ENCODE results near the gene CHAF1A.

Gene CHAF1A

GRCh38 chr19:4452230-4452990 is 50.0 kb downstream of the CHAF1A start:
- DNase-seq (ENCODE audit: low read depth, low spot score), result no peak
- no peak overlapping the region for H3K27ac ChIP-seq

DNA sequence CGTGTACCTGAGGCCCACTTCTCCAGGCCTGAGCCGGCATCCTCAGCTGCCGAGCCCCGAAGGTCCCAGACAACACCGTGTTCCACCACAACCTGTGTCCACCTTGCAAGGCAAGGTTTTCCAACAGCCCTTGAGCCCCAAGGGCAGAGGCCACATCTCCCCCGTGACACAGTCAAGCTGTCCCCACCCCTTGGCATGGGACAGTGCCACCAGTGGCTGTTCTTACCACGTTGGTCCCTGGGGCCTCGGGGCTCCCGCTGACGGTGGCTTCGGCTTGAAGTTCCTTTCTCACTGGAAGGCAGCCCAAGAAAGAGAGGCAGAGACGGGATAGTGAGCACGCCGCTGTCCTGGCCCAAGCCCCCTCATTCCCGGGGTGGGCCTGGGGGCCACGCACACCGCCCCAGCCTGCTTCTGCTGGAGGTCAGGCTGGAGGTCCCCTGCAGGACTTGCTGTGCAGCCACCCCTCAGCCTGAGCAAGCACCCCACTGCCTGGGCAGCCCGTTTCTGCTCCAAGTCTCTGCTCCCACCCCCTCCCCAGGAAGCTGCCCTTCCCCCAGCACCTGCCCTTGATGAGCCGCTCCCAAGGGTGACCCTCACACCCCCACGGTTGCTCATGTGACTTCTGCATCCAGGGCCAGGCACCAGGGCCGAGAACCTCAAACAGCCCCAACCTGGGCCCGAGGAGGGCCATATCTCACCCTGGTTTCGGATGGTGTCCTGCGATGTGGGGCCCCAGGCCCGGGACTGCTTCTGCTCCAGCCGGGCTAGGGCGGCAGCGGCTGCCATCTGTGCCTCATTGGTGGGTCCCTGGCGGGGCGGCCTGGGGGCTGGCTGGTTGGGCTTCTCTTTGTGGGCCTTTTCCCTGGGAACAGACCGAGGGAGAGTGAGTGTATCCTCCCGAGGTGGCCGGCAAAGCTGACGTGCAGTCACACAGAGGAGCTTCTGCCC is 51.1 kb downstream of the CHAF1A start:
- DNase-seq (ENCODE audit: low read depth, low spot score), result no peak
- no peak overlapping the region for H3K27ac ChIP-seq

DNA sequence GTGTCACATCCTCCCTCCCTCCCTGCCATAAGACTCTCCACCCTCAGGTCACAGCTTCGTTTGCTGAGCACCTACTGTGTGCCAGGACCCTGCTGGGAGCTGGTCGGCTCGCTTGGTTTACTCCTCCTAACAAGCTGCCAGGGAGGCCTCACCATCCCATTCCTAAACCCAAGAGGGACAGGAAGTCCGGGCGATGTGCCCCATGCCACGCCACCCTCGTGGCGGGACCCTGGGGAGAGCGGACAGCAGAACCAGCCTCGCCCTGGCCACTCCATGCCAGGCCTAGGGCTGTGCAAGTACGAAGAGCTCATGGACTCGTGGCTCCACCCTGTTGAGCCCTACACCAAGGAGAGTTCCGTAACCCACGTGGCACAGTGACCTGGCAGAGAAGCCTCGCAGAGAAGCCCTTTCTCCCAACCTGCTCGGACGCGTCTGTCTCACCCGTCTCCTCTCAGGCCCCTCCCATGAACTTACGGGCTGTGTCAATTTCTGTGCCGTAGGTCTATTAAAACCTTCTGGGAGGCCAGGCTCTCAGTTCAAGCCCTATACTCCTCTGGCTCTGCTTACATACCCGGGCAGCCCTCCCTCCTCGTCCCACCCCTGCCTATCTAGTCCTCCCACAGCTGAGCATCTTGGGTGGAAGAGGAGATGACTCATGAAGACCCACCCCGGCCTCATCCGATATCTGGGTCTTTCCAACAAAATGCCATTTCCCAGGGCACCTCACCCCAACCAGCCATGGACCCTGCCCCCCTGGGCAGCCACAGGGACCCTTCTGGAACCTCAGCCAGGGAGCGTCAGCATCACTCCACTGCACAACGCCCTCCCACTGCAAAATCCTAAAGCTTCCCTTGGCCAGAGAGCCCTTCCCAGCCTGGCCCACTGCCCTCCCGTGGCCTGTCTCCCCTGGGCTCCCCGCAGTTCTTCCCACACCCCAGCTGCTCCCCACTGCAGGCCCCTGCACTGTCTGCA is 52.6 kb downstream of the CHAF1A start:
- DNase-seq (ENCODE audit: low read depth, low spot score), result peak; percentile 68
- H3K27ac ChIP-seq, result peak overlapping the region; percentile 77

DNA sequence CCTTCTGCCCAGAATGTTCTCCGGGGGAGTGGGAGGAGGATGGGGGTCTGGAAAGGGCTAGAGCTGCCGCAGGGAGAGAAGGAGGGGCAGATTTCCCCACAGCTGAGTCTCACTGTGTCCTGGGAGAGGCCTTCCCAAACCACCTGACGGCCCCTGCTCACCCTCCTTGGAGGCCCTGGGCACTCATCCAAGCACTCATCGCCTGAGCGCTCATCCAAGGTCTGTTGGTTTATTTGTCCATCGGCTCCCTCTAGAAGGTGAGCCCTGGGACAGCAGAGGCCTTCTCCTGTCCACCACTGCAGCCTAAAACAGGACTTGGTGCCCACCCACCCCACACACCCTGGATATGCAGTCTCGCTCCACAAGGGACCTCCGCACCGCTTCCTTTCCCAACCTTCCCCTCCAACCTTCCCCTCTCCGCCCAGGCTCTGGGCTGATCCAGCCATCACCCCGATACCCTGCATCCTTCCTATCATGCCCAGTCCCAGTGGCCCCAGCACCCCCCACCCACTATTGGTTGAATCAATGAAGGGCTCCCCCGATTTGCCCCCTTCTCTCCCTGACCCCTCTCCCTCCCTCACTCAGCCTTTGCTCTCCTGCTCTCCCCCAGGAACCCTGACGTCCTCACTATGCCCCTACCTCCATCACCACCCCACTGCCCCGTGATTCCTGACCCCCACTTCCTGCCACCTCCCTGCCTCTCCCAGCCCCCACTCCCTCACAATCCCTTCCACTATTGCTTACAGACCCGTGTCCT is 53.5 kb downstream of the CHAF1A start:
- peak overlapping the region; percentile 77 for H3K27ac ChIP-seq
- DNase-seq (ENCODE audit: low read depth, low spot score), result no peak

DNA sequence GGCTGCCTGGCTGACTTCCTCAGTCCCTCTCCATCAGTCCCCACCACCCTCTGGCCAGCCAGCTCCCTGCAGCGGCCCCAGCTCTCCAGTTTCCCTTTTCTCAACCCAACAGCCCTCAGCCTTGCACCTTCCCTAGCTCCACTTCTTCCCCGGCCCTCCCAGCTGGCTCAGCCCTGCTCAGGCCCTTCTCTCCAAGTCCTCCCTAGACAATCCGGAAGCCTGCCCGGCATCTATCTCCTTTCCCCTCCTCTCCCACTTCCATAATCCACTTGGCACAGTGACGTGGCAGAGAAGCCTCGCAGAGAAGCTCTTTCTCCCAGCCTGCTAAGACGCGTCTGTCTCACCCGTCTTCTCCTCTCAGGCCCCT is 54.0 kb downstream of the CHAF1A start:
- DNase-seq (ENCODE audit: low read depth, low spot score), result no peak

DNA sequence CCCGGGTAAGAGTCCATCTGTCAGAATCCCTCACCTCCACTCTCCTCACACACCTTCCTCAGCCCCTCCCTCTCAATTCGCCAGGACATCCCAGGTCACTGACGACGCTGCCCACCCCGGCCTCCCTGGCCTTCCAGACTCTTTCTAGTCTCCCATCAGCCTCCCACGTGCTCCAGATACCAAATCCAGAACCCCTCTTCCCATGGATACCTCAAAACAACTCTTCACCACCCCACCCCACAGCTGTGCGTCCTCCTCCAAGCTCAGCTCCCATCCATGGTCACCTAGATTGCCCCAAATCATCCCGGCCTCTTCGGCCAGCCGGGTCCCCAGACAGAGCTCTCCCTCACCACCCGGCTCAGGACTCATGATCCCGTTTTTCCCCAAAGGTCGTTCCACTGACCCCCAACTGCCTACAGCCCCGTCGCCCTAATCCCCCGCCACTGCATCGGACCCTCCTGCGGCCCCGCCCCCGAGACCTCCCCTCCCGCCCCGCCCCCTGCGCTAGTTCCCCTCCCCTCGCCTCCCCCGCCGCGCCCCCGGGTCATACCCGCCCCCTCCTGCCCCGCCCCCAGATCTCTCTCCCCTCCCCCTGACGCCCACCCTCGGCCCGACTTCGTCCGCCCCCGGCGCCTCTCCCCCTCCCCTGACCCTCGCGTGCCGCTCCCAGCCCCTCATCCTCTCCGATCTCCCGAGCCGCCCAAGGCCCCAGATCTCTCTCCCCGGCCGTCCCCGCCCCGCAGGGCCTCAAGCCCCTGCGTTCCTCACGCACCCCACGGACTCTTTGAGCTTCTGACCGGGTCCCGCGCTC is 54.6 kb downstream of the CHAF1A start:
- peak overlapping the region; percentile 77 for H3K27ac ChIP-seq
- DNase-seq (ENCODE audit: low read depth, low spot score), result no peak

More for the DNA sequence above, 54.0 kb downstream of the CHAF1A start:
- H3K27ac ChIP-seq, result peak overlapping the region; percentile 77

DNA sequence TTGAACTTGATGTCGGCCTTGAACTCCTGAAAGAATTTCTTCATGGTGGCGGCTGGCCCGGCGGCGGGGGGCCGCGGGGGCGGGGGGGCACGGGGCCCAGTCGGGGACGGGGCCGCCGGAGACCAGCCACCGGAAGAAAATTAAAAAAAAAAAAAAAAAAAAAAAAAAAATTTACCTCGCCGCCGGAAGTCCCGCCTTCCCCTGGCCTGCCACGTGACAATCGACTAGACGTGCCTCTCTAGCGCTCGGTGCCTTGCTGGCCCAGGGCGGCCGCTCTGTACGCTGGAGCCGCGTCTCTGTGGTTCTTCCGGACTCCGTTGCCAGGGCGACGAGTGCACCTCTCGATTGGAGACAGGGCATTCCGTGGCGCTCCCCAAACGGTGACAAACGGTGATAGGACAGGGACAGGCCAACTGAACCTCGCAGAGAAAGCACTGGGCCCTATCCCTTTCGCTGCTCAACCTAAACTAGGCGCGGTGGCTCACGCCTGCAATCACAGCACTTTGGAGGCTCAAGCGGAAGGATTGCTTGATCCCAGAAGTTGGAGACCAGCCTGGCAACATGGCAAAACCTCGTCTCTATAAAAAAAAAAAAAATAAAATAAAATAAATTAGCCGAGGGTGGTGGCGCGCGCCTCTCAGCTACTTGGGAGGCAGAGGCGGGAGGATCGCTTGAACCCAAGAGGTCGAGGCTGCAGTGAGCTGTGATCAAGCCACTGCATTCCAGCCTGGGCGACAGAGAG is 55.4 kb downstream of the CHAF1A start, which contains the start of gene UBXN6:
Gene UBXN6, minus strand, starts transcription at position 141 of the 742 bp plus-strand sequence. Its CDS starts 97 bp downstream, at position 44.
- DNase-seq (ENCODE audit: low read depth, low spot score), result peak; percentile 98
- H3K27ac ChIP-seq, result peak within 1 kb of the TSS; percentile 77

- no peak for DNase-seq (ENCODE audit: low read depth, low spot score)
- no peak overlapping the region for H3K27ac ChIP-seq
These were observed 62.6 kb downstream of the CHAF1A start for GRCh38 chr19:4464815-4465581.

DNA sequence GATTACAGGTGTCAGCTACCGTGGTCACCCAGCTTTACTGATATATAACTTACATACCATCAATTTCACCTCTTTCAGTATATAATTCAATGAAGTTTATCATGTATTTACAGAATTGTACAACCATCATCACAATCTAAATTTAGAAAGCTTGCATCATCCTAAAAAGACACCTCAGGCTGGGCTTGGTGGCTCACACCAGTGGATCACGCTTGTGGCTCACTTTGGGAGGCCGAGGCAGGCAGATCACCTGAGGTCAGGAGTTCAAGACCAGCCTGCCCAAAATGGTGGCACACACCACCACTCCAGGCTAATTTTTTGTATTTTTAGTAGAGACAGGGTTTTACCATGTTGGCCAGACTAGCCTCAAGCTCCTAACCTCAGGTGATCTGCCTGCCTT is 65.4 kb downstream of the CHAF1A start:
- no peak for DNase-seq (ENCODE audit: low read depth, low spot score)
- H3K27ac ChIP-seq, result no peak overlapping the region

DNA sequence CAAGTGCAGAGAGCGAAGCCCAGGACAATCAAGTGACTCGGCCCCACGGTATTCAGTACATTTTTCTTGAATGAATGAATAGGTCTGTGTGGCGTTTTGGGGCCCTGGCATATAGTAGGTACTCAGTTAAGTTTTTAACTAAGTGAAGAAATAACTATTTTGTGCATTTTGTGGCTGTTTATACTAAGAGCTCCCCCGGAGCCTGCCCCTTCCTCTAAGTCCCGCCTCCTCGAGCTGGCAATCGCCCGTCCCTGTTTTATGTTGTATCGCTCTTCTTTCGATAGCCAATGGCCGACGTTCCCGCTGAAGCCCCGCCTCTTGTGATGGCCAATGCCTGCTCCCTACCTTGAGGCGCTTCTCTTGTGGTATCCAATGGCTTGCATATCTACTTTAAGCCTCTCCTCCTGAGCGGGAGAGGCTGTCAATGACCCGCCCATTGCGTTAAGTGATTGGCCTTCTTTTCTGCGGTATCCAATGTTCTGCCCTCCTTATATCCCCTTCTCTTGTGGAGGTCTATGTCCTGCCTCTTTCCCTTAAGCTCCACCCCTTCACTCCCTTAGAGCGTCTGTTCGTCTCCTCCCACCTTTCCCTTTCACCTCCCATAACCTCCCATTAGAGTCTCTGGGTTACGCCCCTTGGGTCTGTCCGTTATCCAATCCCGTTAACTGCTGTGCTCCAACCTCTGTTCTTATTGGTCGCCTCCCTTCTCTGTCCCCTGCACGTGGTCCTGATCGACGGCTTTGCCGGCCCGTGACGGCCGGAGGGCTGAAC is 69.1 kb downstream of the CHAF1A start:
- peak overlapping the region; percentile 89 for H3K27ac ChIP-seq
- DNase-seq (ENCODE audit: low read depth, low spot score), result peak; percentile 100

DNA sequence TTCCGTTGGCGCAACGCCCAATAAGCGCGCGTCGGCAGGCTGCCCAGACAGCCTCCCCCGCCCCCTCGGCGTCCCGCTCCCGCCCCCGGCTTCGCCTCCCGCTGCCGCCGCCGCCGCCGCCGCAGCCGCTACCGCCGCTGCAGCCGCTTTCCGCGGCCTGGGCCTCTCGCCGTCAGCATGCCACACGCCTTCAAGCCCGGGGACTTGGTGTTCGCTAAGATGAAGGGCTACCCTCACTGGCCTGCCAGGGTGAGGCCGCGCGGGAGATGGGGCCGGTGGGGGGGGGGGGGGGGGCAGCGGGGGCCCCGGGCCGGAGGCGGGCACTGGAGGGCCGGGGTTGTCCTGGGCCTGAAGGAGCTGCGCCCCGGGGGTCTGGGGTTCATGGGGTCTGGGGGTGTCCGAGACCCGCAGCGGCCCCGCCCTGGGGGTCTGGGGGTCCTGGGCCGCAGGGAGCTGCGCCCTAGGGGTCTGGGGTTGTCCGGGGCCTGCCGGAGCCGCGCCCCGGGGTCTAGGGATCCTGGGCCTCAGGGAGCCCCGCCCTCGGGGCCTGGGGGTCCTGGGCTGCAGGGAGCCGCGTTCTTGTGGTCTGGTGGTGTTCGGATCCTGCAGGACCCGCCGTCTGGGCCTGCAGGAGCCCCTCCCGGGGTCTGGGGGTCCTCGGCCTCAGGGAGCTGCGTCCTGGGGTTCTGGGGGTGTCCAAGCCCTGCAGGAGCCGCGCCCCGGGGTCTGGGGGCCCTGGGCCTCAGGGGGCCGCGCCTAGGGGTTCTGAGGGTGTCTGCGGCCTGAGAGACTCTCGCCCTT is 69.9 kb downstream of the CHAF1A start, which contains the start of gene HDGFL2:
Gene HDGFL2, plus strand, starts transcription at position 124 of the 801 bp plus-strand sequence. Its CDS starts 54 bp downstream, at position 178.
- H3K27ac ChIP-seq, result peak within 1 kb of the TSS; percentile 89
- no peak for DNase-seq (ENCODE audit: low read depth, low spot score)

GRCh38 chr19:4473011-4473762 is 70.7 kb downstream of the CHAF1A start:
- no peak overlapping the region for H3K27ac ChIP-seq
- no peak for DNase-seq (ENCODE audit: low read depth, low spot score)

DNA sequence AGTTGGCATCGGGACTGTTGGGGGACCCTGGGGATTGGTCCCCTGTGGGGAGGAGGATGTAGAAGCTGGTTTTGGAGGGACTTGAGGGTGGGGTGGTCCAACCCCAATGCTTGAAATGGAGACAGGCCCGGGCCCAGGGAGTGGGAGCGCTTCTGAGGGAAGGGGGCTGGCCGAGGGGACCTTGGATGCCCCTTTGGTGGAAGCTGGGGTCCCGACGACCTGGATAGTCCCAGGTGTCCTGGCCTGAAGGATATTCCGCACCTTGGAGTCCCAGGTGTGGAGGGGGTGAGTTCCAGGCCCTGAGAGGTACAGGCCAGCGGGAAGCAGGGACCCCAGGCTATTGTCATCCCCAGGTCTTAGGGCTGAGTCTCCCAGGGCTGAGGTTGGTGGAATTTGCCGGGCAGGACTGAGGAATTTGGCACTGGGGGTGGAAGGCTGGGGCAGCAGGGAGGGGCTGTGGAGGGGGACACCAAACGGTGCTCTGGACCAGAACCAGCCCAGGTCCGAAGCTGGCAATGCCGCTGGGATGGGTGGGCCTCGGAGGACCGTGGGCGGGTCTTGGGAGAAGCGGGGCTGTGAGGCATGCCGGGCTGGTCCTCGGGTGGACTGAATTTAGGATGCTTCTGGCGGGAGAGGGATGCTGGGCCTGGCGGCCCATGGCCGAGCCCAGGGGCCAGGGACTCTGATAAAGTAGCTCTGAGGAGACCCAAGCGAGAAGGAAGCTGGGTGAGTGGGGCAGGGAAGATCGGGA is 71.5 kb downstream of the CHAF1A start:
- no peak for DNase-seq (ENCODE audit: low read depth, low spot score)
- no peak overlapping the region for H3K27ac ChIP-seq

GRCh38 chr19:4474514-4475022 is 72.1 kb downstream of the CHAF1A start:
- no peak for DNase-seq (ENCODE audit: low read depth, low spot score)

More at GRCh38 chr19:4474514-4475022, 72.1 kb downstream of the CHAF1A start:
- H3K27ac ChIP-seq, result no peak overlapping the region
